WTC11 (cell line): Measurements from ENCODE around the gene NDUFB10. TPM values are rescaled to one million over a fixed set of nuclear protein-coding genes. Genes with fewer than 3 reads are reported as not detected.
A peak's percentile ranks its signal among the peaks of the same experiment; 100 is the strongest.

Experiments used
- ATAC-seq: fragments of 200-7000 bp; cut with Tn5 transposase; 2 replicates; pipeline ENCODE4 v1.10.0; 2021; ENCODE audit warnings: mild to moderate bottlenecking, moderate library complexity
- CTCF ChIA-PET: fragments of 300-600 bp; sonication (Branson Sonifier 250); formaldehyde crosslinking; loops from one replicate; lab custom pipeline; 2021; ENCODE audit warnings: antibody characterized with exemption; lab: Charles Lee
- POLR2A ChIA-PET: fragments of 350-600 bp; sonication (Branson Sonifier 250); formaldehyde crosslinking; loops from one replicate; lab custom pipeline; 2021; ENCODE audit warnings: antibody characterized with exemption; lab: Charles Lee
- DNase-seq: peaks from one replicate; pipeline ENCODE4 v3.0.0; 2021; ENCODE audit warnings: low spot score
- H3K27ac Mint-ChIP-seq: 2 replicates; pipeline ENCODE4 v1.8.0; 2021; ENCODE audit warnings: mixed read lengths
- H3K27me3 Mint-ChIP-seq: 2 replicates; pipeline ENCODE4 v1.8.0; 2021; ENCODE audit warnings: low read depth, mild to moderate bottlenecking, moderate library complexity, mixed read lengths
- H3K36me3 Mint-ChIP-seq: 2 replicates; pipeline ENCODE4 v1.8.0; 2021; ENCODE audit warnings: mixed read lengths
- H3K4me1 Mint-ChIP-seq: 2 replicates; pipeline ENCODE4 v1.8.0; 2022; ENCODE audit warnings: mixed read lengths
- H3K4me3 Mint-ChIP-seq: 2 replicates; pipeline ENCODE4 v1.8.0; 2021; ENCODE audit warnings: mild to moderate bottlenecking, moderate library complexity, mixed read lengths
- H3K9me3 Mint-ChIP-seq: 2 replicates; pipeline ENCODE4 v1.8.0; 2021; ENCODE audit warnings: mixed read lengths
- CBFB ChIP-seq: sonication (generic); formaldehyde crosslinking; IDR thresholded peaks from 2 replicates; pipeline ENCODE4 v1.8.1; 2022; ENCODE audit warnings: mild to moderate bottlenecking, low read depth, missing genetic modification reagents
- GTF2I ChIP-seq: fragments of 250-450 bp; sonication (Bioruptor Pico); conservative IDR thresholded peaks from 2 replicates; pipeline ENCODE4 v1.4.0; 2021; ENCODE audit warnings: mild to moderate bottlenecking
- MXD4 ChIP-seq: fragments of 250-450 bp; sonication (Bioruptor Pico); IDR thresholded peaks from 2 replicates; pipeline ENCODE4 v1.8.0; 2021; ENCODE audit warnings: mild to moderate bottlenecking, moderate library complexity, borderline replicate concordance
- NFE2L1 ChIP-seq: sonication (generic); formaldehyde crosslinking; IDR thresholded peaks from 2 replicates; pipeline ENCODE4 v1.8.1; 2023; ENCODE audit warnings: missing genetic modification reagents
- NR2C2 ChIP-seq: sonication (generic); formaldehyde crosslinking; IDR thresholded peaks from 2 replicates; pipeline ENCODE4 v1.8.0; 2022; ENCODE audit warnings: mild to moderate bottlenecking, missing genetic modification reagents
- OVOL2 ChIP-seq: fragments of 250-450 bp; sonication (Bioruptor Pico); IDR thresholded peaks from 2 replicates; pipeline ENCODE4 v1.9.0; 2021; ENCODE audit warnings: mild to moderate bottlenecking, borderline replicate concordance
- RELA ChIP-seq: sonication (generic); formaldehyde crosslinking; IDR thresholded peaks from 2 replicates; pipeline ENCODE4 v1.8.1; 2022; ENCODE audit warnings: missing genetic modification reagents, mild to moderate bottlenecking, borderline replicate concordance
- SOX15 ChIP-seq: fragments of 250-450 bp; sonication (Bioruptor Pico); IDR thresholded peaks from 2 replicates; pipeline ENCODE4 v1.9.0; 2021; ENCODE audit warnings: mild to moderate bottlenecking
- ZNF263 ChIP-seq: sonication (generic); formaldehyde crosslinking; IDR thresholded peaks from 2 replicates; pipeline ENCODE4 v1.8.1; 2022; ENCODE audit warnings: low read depth, mild to moderate bottlenecking, moderate library complexity, missing genetic modification reagents
- ZNF317 ChIP-seq: sonication (generic); formaldehyde crosslinking; IDR thresholded peaks from 2 replicates; pipeline ENCODE4 v1.8.1; 2023; ENCODE audit warnings: low read depth, mild to moderate bottlenecking, moderate library complexity, missing genetic modification reagents, borderline replicate concordance
- total RNA-seq: library from RNA; stranded (reverse); gene quantifications from 3 replicates; pipeline ENCODE4 v1.2.3, GENCODE V29; 2021
- TF ChIP-seq, protein P1 (sequence below): fragments of 250-450 bp; sonication (Bioruptor Pico); IDR thresholded peaks from 2 replicates; pipeline ENCODE4 v1.9.0; 2021; ENCODE audit warnings: moderate library complexity, mild to moderate bottlenecking, inconsistent platforms, borderline replicate concordance
- TF ChIP-seq, protein P2 (sequence below): sonication (generic); formaldehyde crosslinking; IDR thresholded peaks from 2 replicates; pipeline ENCODE4 v1.8.0; 2023; ENCODE audit warnings: missing genetic modification reagents
- TF ChIP-seq, protein P3 (sequence below): fragments of 250-450 bp; sonication (Bioruptor Pico); IDR thresholded peaks from 2 replicates; pipeline ENCODE4 v1.9.0; 2021; ENCODE audit warnings: mild to moderate bottlenecking, borderline replicate concordance

Gene NDUFB10
- total RNA-seq, 1 experiment from 2014 or later, result 228 TPM

DNA sequence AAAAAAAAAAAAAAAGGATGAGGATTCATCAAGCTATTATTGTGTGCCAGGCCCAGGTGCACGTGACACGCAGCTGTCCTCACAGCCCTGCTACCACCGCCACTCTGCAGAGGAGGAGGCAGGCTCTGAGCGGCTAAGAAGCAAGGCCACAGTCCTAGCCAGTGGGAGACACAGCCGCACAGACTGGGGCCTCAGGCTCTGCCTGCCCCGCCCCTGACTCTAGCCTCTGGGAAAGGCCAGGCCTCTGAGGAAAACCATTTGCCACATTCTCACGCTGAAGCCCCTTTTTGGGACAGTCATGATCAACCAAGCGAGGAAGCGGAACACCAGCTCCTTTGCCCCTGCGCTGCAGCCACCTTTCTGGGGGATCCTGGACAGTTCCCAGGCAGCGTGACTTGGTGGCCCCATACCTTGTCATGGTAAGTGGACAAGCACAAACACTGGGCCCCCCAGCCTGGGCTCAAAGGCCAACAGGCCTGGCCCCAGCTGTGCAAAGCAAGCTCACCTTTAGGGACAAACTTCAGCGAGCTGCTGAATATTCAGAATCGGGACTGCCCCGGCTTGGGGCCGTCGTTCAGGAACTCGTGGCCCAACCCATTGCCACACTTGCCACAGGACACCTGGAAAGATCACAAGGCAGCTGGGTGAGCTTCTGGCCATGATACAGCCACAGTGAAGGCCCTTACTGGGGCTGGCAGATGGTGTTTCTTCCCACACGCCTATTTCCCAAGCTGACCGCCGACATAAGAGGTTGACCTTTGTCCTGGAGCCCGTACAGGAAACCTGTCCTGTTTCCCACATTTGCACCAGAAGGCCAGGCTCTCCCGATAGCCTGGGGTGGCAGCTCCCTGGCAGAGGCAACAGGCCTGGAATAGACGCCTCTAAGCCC is 18.8 kb upstream of the NDUFB10 start:
- CTCF ChIA-PET, result interaction anchor here (0.6 to 4.4 kb wide), 31 partner anchors 8 to 207 kb away, joined by 3 to 29 read pairs (median 4); partner anchors contain the start of genes FAHD1, NOXO1, NUBP2 and RAB26

DNA sequence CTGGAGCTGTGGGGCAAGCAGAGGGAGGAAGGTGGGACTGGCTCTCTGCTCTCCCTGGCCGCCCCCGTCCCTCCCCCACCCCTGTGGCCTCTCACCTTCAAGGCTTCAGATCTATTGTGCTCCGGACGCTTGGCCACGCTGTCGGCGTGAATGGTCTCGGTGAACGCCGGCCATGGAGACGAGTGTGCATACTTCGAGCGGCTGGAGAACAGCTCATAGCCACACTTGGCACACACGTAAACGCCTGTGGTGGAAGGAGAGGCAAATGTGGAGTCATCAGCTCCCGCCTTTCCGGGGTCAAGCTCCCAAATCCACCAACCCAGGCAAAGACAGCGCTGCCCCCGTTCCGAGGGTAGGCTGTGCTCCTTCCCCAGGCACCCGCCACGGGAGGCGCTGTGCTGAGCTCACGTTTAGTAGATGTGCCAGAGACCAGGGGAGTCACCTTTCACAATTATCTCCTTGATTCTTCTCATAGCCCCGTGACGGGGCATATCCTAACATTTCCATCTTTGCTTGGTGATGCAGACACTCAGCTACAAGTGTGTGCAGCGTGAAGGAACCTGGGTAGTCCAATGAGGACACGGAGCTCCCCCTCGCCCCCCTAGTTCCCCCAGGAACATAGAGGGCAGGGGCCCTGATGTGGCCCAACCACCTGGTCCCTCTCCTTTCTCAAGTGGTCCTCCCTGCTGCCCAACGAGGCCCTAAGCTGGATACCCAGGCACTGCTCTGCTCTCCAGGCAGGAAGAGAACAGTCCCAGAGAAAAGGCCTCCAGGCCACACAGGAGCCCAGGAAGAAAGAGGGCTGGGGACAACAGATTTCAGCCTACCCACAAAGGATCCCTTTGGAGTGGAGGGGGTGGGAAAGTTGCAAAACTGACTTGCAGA is 17.9 kb upstream of the NDUFB10 start:
- POLR2A ChIA-PET, result interaction anchor here (0.5 to 1.5 kb wide), 5 partner anchors 12 to 70 kb away, joined by 3 to 19 read pairs (median 5); partner anchors contain the start of genes RPL3L and RPS2
- Mint-ChIP-seq H3K27me3 (peaks cover 13% of the 10 kb centered on the region), H3K4me3 (peak overlapping the region; percentile 87), H3K36me3 (peaks cover 12% of the 10 kb centered on the region), H3K4me1 (peaks cover 22% of the 10 kb centered on the region), H3K9me3 (no peaks in the 10 kb centered on the region), H3K27ac (no peak overlapping the region)
- peak; percentile 72 for DNase-seq
- ATAC-seq, result peak; percentile 15; the same call in 1 of the 2 replicates
- CTCF ChIA-PET, result interaction anchor here (0.6 to 4.4 kb wide), 33 partner anchors 9 to 207 kb away, joined by 3 to 29 read pairs (median 4); partner anchors contain the start of genes FAHD1, NOXO1, NUBP2 and RAB26
- TF ChIP-seq CBFB (CRISPR knock-in tag) (no peak), ZNF317 (CRISPR knock-in tag) (no peak), ZNF263 (CRISPR knock-in tag) (no peak), NR2C2 (CRISPR knock-in tag) (no peak), MXD4 (CRISPR knock-in tag) (no peak), OVOL2 (CRISPR knock-in tag) (no peak), RELA (CRISPR knock-in tag) (no peak), SOX15 (CRISPR knock-in tag) (no peak), NFE2L1 (CRISPR knock-in tag) (no peak)
- TF ChIP-seq, protein P1, sequence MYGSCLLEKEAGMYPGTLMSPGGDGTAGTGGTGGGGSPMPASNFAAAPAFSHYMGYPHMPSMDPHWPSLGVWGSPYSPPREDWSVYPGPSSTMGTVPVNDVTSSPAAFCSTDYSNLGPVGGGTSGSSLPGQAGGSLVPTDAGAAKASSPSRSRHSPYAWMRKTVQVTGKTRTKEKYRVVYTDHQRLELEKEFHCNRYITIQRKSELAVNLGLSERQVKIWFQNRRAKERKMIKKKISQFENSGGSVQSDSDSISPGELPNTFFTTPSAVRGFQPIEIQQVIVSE (CRISPR knock-in tag), result no peak
- TF ChIP-seq, protein P2, sequence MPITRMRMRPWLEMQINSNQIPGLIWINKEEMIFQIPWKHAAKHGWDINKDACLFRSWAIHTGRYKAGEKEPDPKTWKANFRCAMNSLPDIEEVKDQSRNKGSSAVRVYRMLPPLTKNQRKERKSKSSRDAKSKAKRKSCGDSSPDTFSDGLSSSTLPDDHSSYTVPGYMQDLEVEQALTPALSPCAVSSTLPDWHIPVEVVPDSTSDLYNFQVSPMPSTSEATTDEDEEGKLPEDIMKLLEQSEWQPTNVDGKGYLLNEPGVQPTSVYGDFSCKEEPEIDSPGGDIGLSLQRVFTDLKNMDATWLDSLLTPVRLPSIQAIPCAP, result no peak
- TF ChIP-seq, protein P3, sequence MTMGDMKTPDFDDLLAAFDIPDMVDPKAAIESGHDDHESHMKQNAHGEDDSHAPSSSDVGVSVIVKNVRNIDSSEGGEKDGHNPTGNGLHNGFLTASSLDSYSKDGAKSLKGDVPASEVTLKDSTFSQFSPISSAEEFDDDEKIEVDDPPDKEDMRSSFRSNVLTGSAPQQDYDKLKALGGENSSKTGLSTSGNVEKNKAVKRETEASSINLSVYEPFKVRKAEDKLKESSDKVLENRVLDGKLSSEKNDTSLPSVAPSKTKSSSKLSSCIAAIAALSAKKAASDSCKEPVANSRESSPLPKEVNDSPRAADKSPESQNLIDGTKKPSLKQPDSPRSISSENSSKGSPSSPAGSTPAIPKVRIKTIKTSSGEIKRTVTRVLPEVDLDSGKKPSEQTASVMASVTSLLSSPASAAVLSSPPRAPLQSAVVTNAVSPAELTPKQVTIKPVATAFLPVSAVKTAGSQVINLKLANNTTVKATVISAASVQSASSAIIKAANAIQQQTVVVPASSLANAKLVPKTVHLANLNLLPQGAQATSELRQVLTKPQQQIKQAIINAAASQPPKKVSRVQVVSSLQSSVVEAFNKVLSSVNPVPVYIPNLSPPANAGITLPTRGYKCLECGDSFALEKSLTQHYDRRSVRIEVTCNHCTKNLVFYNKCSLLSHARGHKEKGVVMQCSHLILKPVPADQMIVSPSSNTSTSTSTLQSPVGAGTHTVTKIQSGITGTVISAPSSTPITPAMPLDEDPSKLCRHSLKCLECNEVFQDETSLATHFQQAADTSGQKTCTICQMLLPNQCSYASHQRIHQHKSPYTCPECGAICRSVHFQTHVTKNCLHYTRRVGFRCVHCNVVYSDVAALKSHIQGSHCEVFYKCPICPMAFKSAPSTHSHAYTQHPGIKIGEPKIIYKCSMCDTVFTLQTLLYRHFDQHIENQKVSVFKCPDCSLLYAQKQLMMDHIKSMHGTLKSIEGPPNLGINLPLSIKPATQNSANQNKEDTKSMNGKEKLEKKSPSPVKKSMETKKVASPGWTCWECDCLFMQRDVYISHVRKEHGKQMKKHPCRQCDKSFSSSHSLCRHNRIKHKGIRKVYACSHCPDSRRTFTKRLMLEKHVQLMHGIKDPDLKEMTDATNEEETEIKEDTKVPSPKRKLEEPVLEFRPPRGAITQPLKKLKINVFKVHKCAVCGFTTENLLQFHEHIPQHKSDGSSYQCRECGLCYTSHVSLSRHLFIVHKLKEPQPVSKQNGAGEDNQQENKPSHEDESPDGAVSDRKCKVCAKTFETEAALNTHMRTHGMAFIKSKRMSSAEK (CRISPR knock-in tag), result no peak

More for the DNA sequence above, 18.8 kb upstream of the NDUFB10 start:
- peaks cover 22% of the 10 kb centered on the region for H3K4me1 Mint-ChIP-seq
- no peak for DNase-seq
- ATAC-seq, result no peak
- TF ChIP-seq GTF2I (CRISPR knock-in tag), result no peak
- POLR2A ChIA-PET, result interaction anchor here (1.0 to 1.5 kb wide), 4 partner anchors 12 to 40 kb away, joined by 3 to 19 read pairs (median 4); partner anchors contain the start of genes RPL3L and RPS2
- H3K9me3 Mint-ChIP-seq, result no peaks in the 10 kb centered on the region
- H3K27me3 Mint-ChIP-seq, result peaks cover 13% of the 10 kb centered on the region
- peaks cover 12% of the 10 kb centered on the region for H3K36me3 Mint-ChIP-seq
- H3K27ac Mint-ChIP-seq, result no peak overlapping the region
- no peak overlapping the region for H3K4me3 Mint-ChIP-seq
